GM13976 (cell line): ENCODE data around the gene SETDB1.

Experiments
- DNase-seq: peaks from one replicate; pipeline ENCODE4 v3.0.0; 2012; ENCODE audit warnings: low spot score
- in situ Hi-C: fragments of 300-500 bp; cut with MboI; formaldehyde crosslinking; loops from one replicate; pipeline ENCODE4 v1.12.0; 2022; ENCODE audit warnings: low sequenced_read_pairs, mixed read lengths, inconsistent platforms; ENCODE audit not compliant: unreplicated experiment
- TF ChIP-seq, protein P1 (sequence below): IDR thresholded peaks from 2 replicates; pipeline ENCODE4 v1.5.1; 2012; ENCODE audit warnings: borderline replicate concordance, mild to moderate bottlenecking; ENCODE audit not compliant: insufficient read depth; ENCODE audit errors: extremely low read depth, missing control alignments, control extremely low read depth

The SETDB1 gene

DNA sequence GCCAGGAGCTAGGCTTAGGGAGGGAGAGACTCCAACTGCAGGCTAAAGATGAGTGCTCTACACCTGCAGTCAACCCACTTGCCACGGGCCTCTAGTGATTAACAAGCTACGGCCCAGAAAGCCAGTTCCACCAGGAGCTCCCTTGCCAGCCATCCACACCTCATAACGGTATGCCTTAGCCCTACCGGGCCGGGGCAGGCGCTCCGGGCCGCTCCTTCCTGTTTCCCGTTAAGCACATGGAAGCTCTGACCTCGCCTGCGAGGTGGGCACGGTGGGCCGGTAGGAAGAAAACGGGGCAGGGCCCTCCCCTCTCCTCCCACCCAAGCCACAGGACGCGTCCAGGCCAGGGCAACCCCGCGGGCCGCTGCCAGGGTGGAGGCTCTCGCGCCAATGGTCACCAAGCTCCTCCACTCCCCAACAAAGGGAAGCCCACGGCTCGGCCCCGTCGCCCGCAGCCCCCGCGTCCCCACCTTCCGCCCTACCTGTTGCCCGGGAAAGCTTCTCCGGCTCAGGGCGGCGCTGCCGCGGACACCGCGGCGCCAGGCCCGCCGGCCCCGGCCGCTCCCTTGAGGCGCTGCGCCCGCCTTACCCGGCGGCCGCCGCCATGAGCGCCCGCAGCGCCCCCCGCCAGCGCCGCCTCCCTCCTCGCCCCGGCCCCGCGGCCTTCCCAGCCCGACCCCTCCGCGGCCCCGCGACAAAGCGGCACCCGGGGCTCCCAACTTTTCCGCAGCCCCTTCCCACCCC lies 47.8 kb downstream of the SETDB1 start:
- TF ChIP-seq, protein P1, sequence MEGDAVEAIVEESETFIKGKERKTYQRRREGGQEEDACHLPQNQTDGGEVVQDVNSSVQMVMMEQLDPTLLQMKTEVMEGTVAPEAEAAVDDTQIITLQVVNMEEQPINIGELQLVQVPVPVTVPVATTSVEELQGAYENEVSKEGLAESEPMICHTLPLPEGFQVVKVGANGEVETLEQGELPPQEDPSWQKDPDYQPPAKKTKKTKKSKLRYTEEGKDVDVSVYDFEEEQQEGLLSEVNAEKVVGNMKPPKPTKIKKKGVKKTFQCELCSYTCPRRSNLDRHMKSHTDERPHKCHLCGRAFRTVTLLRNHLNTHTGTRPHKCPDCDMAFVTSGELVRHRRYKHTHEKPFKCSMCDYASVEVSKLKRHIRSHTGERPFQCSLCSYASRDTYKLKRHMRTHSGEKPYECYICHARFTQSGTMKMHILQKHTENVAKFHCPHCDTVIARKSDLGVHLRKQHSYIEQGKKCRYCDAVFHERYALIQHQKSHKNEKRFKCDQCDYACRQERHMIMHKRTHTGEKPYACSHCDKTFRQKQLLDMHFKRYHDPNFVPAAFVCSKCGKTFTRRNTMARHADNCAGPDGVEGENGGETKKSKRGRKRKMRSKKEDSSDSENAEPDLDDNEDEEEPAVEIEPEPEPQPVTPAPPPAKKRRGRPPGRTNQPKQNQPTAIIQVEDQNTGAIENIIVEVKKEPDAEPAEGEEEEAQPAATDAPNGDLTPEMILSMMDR, result no peak
- in situ Hi-C loops, result no loop called here
- peak; percentile 73 for DNase-seq

DNA sequence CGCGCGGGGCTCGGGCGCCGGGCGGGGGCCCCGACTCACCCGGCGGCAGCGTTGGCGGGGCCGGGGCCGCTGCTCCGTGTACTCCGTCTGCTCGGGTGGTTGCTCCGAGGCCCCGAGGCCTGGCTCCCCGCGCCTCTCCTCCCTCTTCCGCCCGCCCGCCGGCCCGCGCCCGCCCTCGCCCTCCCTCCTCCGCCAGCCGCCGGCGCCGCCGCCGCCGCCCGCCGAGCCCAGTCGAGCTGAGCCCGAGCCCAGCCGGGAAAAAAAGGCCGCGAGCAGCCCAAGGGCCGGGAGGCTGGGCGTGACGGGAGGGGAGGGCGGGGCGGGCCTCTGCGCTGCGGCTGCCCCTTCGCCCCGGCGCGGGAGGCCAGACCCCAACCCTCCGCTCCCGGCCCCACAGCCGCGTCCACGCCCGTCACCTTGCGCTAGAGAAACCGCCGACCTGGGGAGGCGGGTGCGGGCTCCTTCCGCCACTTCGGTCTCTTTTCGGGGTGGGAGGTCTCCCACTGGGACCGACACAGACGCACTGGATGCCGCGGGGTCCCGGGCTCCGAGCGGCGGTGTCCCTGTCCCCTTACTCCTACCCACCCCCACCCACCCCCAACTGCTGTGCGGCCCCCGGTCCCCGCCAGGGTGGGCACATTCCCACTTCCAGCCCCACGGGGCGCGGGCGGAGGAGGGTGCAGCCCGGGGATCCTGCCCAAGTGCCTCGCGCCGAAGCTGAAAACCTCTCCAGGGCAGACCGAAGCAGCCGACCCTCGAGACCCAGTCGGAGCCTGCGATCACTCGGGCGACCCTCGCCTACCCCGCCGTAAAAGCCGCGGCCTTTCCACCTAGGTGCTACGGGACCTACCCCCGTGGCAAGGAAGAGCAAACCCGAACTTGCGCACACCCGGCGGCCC lies 48.7 kb downstream of the SETDB1 start, which contains the start of gene CERS2:
Gene CERS2, minus strand, starts transcription at position 256 of the 899 bp plus-strand sequence. CDS start 5,745 bp downstream, outside the sequence.
- in situ Hi-C loops, result no loop called here
- TF ChIP-seq, protein P1, result no peak
- peak; percentile 89 for DNase-seq

DNA sequence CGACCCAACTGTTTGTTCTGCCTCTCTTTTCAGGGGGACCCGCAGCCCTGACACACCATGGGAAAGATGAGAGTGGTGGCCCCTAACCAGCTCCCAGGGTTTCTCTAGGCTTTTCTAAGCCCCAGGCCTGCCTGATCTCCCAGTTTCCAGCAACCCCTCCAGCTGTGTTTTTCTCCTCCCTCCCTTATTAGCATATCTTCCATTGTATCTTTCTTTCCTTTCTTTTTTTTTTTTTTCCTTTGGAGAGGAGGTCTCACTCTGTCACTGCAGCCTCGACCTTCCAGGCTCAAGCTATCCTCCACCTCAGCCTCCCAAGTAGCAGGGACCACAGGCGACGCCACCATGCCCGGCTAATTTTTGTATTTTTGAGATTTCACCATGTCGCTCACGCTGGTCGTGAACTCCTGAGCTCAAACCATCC lies 50.2 kb downstream of the SETDB1 start:
- in situ Hi-C loops, result no loop called here
- DNase-seq, result no peak
- TF ChIP-seq, protein P1, result no peak

DNA sequence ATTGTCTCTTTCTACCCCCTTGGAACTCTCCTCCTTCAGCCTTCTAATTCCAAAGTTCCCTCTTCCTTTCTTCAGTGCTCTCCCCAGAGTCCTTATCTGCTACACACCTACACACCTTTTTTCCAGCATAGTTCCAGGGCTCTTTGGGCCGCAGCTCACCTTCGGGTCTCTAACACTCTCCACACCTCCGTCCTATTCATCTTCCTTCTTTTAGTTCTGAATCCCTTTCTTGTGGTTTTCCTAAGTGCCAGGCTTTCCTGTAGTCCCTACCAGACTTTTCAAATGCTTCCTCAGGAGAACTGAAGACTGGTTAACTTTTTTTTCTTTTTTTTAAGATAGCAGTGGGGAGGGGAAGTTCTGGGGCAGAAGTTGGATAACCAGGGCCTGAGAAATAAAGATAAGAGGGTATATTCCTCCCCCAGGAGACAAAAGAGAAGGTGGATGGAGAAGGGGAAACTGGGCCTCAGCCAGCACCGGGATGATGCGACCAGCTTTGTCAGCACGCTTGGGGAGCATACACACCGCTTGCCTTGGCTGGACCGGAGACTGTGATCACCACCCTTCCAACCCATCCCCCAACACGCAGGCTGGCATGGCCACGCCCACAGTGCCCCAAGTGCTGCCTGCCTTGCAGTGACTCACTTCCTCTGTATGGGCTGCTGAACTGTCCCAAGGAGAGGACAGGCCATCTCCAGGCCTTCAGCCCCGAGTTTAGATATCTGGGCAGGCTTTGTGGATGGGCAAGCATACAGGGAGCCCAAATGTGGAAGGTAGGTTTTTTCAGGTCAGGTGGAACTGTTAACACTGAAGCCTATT lies 50.9 kb downstream of the SETDB1 start:
- in situ Hi-C loops, result no loop called here
- no peak for DNase-seq
- TF ChIP-seq, protein P1, result no peak

DNA sequence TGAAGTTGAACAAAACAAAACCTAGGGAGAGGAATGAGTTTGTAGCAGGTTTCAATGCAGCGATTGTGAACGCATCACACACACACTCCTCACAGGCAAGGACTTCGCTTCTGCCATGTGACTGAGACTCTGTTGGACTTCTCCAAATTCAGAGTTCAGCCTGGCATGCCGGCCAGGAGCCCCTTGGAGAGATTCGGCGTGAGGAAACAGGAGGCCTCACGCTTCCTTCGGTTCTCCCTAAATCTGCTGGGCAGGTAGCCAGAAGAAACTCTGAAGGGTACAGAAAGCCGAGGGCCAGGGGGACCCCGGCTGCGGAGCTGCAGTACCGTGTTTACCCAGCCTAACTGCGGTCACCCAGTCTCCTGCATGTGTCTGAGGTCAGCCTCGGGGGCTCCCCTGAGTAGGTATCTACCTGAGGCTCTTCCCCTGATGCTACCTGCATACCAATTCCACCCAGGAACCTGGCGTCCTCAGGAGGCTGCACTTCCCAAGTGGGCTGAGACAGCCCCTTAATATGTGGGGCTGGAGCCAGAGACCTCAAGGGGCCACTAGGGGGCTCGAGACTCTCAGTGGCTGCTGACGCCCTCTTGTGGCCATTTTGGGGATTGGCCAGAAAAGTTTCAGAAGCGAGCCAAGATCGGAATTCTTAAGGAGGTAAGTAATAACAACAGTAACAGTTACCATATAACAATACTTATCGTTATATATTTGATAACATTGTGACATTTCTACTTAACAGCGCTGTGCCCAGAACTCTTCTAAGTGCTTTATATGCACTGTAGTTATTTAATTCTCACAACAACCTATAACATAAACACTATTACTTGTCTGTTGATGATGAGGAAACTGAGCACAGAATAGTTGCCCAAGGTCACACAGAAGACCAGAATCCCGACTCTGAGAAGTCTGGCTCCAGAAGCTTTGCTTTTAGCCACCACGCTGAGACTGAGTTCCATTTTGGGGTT lies 53.2 kb downstream of the SETDB1 start:
- DNase-seq, result peak; percentile 90
- in situ Hi-C loops, result no loop called here
- TF ChIP-seq, protein P1, result peak; percentile 100
